PC-9 (cell line): ENCODE data around the gene IL17RA. TPM values are rescaled to one million over a fixed set of nuclear protein-coding genes. Genes with fewer than 3 reads are reported as not detected.

ENCODE experiments used
- BruUV-seq: library from RNA; stranded (reverse); fragments of 400-500 nt; replicated peaks from 2 replicates; lab custom pipeline; 2021; lab: Mats Ljungman, UMichigan
- CTCF ChIA-PET: fragments of 300-600 bp; sonication (Branson Sonifier 250); formaldehyde crosslinking; loops from one replicate; lab custom pipeline; 2022; ENCODE audit warnings: antibody characterized with exemption; lab: Charles Lee
- POLR2A ChIA-PET: fragments of 300-600 bp; sonication (Branson Sonifier 250); formaldehyde crosslinking; loops from one replicate; lab custom pipeline; 2022; ENCODE audit warnings: antibody characterized with exemption; ENCODE audit not compliant: unreplicated experiment; lab: Charles Lee
- DNase-seq, 2 experiments: peaks; one replicate each; pipeline versions ENCODE4 v3.0.0 to v3.0.0-alpha.2; 2015 to 2022; ENCODE audit warnings: mixed read lengths in 1 of 2
- H2AFZ ChIP-seq: fragments of 200-600 bp; sonication (generic); 2 replicates; pipeline ENCODE4 v1.8.1; 2017; ENCODE audit warnings: antibody characterized with exemption
- H3F3A ChIP-seq: fragments of 200-600 bp; sonication (generic); 2 replicates; pipeline ENCODE4 v1.8.1; 2017; ENCODE audit warnings: antibody characterized with exemption, mild to moderate bottlenecking, low read depth; ENCODE audit not compliant: insufficient read depth
- H3K27ac ChIP-seq: fragments of 200-600 bp; sonication (generic); 2 replicates; pipeline ENCODE4 v1.6.1; 2016; ENCODE audit warnings: mixed run types
- H3K27me3 ChIP-seq: fragments of 200-600 bp; sonication (generic); 2 replicates; pipeline ENCODE4 v1.6.1; 2016; ENCODE audit warnings: low read depth, mixed run types; ENCODE audit not compliant: insufficient read depth
- H3K36me3 ChIP-seq: fragments of 200-600 bp; sonication (generic); 2 replicates; pipeline ENCODE4 v1.6.1; 2016; ENCODE audit warnings: low read depth, mixed run types
- H3K4me1 ChIP-seq: fragments of 200-600 bp; sonication (generic); replicated peaks from 2 replicates; pipeline ENCODE4 v1.6.1; 2016; ENCODE audit warnings: mixed run types; ENCODE audit not compliant: insufficient read depth
- H3K4me2 ChIP-seq: fragments of 200-600 bp; sonication (generic); 2 replicates; pipeline ENCODE4 v1.6.1; 2017; ENCODE audit warnings: mixed run types
- H3K4me3 ChIP-seq: fragments of 200-600 bp; sonication (generic); 2 replicates; pipeline ENCODE4 v1.6.1; 2016; ENCODE audit warnings: mixed run types
- H3K79me2 ChIP-seq: fragments of 200-600 bp; sonication (generic); 2 replicates; pipeline ENCODE4 v1.6.1; 2017; ENCODE audit warnings: low read depth, mixed run types
- H3K9me2 ChIP-seq: fragments of 200-600 bp; sonication (generic); 2 replicates; pipeline ENCODE4 v1.8.1; 2017; ENCODE audit warnings: mild to moderate bottlenecking; ENCODE audit not compliant: insufficient read depth
- H3K9me3 ChIP-seq: fragments of 200-600 bp; sonication (generic); 2 replicates; pipeline ENCODE4 v1.8.1; 2016; ENCODE audit warnings: low read depth; ENCODE audit not compliant: insufficient read depth
- H4K20me1 ChIP-seq: fragments of 200-600 bp; sonication (generic); 2 replicates; pipeline ENCODE4 v1.8.1; 2017; ENCODE audit not compliant: insufficient read depth
- EZH2 ChIP-seq: fragments of 200-600 bp; sonication (generic); IDR thresholded peaks from 2 replicates; pipeline ENCODE4 v1.8.0; 2017; ENCODE audit warnings: antibody characterized with exemption, low read depth
- intact Hi-C: fragments of 100-400 bp; cut with micrococcal nuclease; formaldehyde crosslinking; loops from one replicate; pipeline ENCODE4 v1.10.0; 2022; ENCODE audit not compliant: unreplicated experiment
- total RNA-seq: library from RNA; stranded (reverse); gene quantifications from 2 replicates; pipeline ENCODE4 v1.2.3, GENCODE V29; 2021
- TF ChIP-seq, protein P1 (sequence below): fragments of 200-600 bp; sonication (generic); conservative IDR thresholded peaks from 2 replicates; pipeline ENCODE4 v1.6.1; 2017; ENCODE audit warnings: mixed run types, antibody characterized with exemption, mild to moderate bottlenecking, moderate library complexity

Gene IL17RA
- total RNA-seq, 1 experiment from 2014 or later, result 8.2 TPM

GRCh38 chr22:17140022-17140421, 55.2 kb downstream of the IL17RA start:
- POLR2A ChIA-PET, result no interaction called here
- H3K27ac ChIP-seq, result no peak overlapping the region
- CTCF ChIA-PET, result no interaction called here
- no TSS peak for BruUV-seq
- H3K4me3 ChIP-seq, result no peak overlapping the region
- no peak overlapping the region for H3K4me2 ChIP-seq
- no peaks in the 10 kb centered on the region for H3K27me3 ChIP-seq
- no peaks in the 10 kb centered on the region for H3K4me1 ChIP-seq
- TF ChIP-seq EZH2, result no peak
- TF ChIP-seq, protein P1, sequence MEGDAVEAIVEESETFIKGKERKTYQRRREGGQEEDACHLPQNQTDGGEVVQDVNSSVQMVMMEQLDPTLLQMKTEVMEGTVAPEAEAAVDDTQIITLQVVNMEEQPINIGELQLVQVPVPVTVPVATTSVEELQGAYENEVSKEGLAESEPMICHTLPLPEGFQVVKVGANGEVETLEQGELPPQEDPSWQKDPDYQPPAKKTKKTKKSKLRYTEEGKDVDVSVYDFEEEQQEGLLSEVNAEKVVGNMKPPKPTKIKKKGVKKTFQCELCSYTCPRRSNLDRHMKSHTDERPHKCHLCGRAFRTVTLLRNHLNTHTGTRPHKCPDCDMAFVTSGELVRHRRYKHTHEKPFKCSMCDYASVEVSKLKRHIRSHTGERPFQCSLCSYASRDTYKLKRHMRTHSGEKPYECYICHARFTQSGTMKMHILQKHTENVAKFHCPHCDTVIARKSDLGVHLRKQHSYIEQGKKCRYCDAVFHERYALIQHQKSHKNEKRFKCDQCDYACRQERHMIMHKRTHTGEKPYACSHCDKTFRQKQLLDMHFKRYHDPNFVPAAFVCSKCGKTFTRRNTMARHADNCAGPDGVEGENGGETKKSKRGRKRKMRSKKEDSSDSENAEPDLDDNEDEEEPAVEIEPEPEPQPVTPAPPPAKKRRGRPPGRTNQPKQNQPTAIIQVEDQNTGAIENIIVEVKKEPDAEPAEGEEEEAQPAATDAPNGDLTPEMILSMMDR, result no peak
- H3K36me3 ChIP-seq, result no peaks in the 10 kb centered on the region
- no peaks in the 10 kb centered on the region for H4K20me1 ChIP-seq
- intact Hi-C loops, result no loop called here
- DNase-seq, result no peak
- no peaks in the 10 kb centered on the region for H3F3A ChIP-seq
- H3K79me2 ChIP-seq, result no peaks in the 10 kb centered on the region
- H3K9me3 ChIP-seq, result no peaks in the 10 kb centered on the region
- no peak overlapping the region for H2AFZ ChIP-seq
- no peaks in the 10 kb centered on the region for H3K9me2 ChIP-seq

DNA sequence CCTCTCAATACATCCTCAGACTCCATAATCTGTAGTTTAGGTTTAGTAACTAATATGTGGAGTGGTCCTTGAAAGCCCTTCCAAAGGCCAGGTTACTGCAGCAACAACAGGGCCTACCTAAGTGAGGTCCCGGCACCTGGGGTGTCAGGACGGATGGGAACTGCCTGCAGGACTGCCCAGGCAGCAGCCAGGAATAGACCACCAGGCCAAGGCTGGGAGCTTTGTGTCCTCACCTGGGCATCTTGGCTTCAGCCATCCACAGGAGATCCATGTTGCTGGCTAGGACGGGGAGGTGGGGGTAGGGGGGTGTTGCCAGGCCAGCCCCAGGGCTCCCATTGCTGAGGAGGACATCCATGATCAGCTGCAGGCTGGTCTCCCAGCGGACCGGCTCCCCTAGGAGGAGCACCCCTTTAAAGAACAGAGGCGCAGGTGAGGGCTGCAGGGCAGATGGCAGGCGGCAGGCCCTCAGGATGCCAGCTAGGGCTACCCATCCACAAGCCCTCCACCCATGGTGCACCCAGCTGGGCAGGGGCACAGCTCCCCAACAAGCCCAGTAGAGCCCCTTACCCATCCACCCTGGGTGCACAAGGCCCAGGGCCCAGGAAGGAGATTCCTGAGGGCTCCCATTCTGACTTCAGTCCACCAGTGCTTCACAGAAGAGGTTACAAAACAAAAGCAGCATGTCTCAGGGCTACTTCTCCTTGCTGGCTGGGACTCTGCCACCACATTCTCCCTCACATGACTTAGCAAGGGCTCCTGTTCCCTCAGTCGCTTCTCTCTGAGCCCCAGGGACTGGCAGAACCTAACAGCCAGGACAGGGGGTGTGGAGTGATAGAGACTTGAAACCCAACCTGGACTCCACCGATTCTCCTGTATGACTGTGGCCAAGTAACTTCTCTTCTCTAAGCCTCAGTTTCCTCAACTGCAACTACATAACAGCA, 56.3 kb downstream of the IL17RA start:
- Histone ChIP-seq H3K4me2 (no peak overlapping the region), H3K79me2 (no peaks in the 10 kb centered on the region), H3K4me3 (no peak overlapping the region), H3K9me3 (no peaks in the 10 kb centered on the region), H3K27ac (no peak overlapping the region), H3K27me3 (no peaks in the 10 kb centered on the region), H3F3A (no peaks in the 10 kb centered on the region), H3K9me2 (no peaks in the 10 kb centered on the region), H3K4me1 (no peaks in the 10 kb centered on the region), H2AFZ (no peak overlapping the region), H3K36me3 (no peaks in the 10 kb centered on the region), H4K20me1 (no peaks in the 10 kb centered on the region)
- intact Hi-C loops, result no loop called here
- CTCF ChIA-PET, result no interaction called here
- DNase-seq, result no peak
- TF ChIP-seq, protein P1, result no peak
- no peak for TF ChIP-seq EZH2
- BruUV-seq, result no TSS peak
- POLR2A ChIA-PET, result no interaction called here

DNA sequence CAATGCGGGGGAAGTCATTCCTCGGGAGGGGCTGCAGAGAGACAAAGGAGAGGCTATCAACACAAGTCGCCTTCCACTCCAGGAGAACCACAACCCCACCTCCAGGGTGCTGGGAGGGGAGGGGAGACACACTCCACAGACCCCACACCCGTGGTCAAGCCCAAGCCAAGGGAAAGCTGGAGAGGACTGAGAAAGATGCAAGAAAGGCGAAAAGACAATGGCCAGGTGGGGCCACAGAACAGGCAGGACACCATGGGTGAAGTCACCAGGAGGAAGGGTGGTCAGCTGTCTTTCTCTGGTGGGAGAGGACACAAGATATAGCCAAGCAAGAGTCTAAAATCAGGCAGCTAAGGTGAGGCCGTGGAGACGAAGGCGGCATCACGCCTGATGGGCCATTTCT, 58.3 kb downstream of the IL17RA start:
- POLR2A ChIA-PET, result interaction anchor here (0.6 kb wide), 1 partner anchor 28 kb away, joined by 3 read pairs; no protein-coding TSS in a partner anchor
- H3K79me2 ChIP-seq, result no peaks in the 10 kb centered on the region
- no peaks in the 10 kb centered on the region for H3K27me3 ChIP-seq
- H2AFZ ChIP-seq, result no peak overlapping the region
- H3K36me3 ChIP-seq, result no peaks in the 10 kb centered on the region
- H3K4me2 ChIP-seq, result no peak overlapping the region
- H3K9me2 ChIP-seq, result no peaks in the 10 kb centered on the region
- intact Hi-C loops, result no loop called here
- no peak overlapping the region for H3K27ac ChIP-seq
- H3K9me3 ChIP-seq, result no peaks in the 10 kb centered on the region
- BruUV-seq, result no TSS peak
- H3K4me3 ChIP-seq, result no peak overlapping the region
- no peaks in the 10 kb centered on the region for H3F3A ChIP-seq
- CTCF ChIA-PET, result interaction anchor here (0.5 kb wide), 1 partner anchor 535 kb away, joined by 3 read pairs; no protein-coding TSS in a partner anchor
- TF ChIP-seq EZH2, result no peak
- TF ChIP-seq, protein P1, result no peak
- no peaks in the 10 kb centered on the region for H4K20me1 ChIP-seq
- H3K4me1 ChIP-seq, result no peaks in the 10 kb centered on the region
- DNase-seq, result no peak
